ENCODE measurements around the gene SPEF2. TPM values are rescaled to one million over a fixed set of nuclear protein-coding genes. Genes with fewer than 3 reads are reported as not detected.

Gene SPEF2
- total and polyA plus RNA-seq, 2 experiments from 2014 or later, result 0.17 to 0.21 TPM

DNA sequence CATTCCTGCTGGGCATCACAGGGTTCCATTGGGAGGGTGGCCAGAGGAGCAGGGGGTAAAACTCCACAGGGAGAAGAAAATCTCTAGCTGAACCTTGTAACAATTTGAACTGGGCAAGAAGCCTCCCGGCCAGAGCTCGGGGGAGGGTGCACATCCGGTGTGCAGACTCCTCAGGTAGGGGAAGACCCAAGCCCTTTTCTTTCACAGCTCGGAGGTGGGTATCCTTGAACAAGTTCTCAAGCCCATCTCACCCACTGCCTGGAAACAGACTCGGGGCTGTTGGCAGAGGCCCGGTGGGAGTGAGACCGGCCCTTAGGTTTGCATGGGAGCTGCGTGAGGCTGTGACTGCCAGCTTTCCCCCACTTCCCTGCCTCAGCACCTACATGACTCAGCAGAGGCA is 127.5 kb downstream of the SPEF2 start:
- H3K79me2 ChIP-seq (replicated peaks; ENCODE audit: insufficient read depth), result no peaks in the 10 kb centered on the region
- peaks cover 13% of the 10 kb centered on the region; the same call in 1 of the 2 replicates for H3K4me1 ChIP-seq (ENCODE audit: insufficient read depth)
- Mint-ChIP-seq H3K27me3 (ENCODE audit: insufficient read depth, low read depth, poor library complexity) (peaks cover 48% of the 10 kb centered on the region), H3K36me3 (ENCODE audit: low read depth) (no peaks in the 10 kb centered on the region), H3K4me3 (no peak overlapping the region), H3K4me1 (peaks cover 23% of the 10 kb centered on the region), H3K27ac (no peak overlapping the region; the same call in 1 of the 2 replicates), H3K9me3 (no peaks in the 10 kb centered on the region; the same call in 2 of the 3 replicates)
- H3K27me3 ChIP-seq (ENCODE audit: insufficient read depth), result peaks cover 58% of the 10 kb centered on the region
- no peaks in the 10 kb centered on the region; the same call in 1 of the 2 replicates for H4K20me1 ChIP-seq (replicated peaks; ENCODE audit: insufficient read depth)
- TF ChIP-seq, protein P1, sequence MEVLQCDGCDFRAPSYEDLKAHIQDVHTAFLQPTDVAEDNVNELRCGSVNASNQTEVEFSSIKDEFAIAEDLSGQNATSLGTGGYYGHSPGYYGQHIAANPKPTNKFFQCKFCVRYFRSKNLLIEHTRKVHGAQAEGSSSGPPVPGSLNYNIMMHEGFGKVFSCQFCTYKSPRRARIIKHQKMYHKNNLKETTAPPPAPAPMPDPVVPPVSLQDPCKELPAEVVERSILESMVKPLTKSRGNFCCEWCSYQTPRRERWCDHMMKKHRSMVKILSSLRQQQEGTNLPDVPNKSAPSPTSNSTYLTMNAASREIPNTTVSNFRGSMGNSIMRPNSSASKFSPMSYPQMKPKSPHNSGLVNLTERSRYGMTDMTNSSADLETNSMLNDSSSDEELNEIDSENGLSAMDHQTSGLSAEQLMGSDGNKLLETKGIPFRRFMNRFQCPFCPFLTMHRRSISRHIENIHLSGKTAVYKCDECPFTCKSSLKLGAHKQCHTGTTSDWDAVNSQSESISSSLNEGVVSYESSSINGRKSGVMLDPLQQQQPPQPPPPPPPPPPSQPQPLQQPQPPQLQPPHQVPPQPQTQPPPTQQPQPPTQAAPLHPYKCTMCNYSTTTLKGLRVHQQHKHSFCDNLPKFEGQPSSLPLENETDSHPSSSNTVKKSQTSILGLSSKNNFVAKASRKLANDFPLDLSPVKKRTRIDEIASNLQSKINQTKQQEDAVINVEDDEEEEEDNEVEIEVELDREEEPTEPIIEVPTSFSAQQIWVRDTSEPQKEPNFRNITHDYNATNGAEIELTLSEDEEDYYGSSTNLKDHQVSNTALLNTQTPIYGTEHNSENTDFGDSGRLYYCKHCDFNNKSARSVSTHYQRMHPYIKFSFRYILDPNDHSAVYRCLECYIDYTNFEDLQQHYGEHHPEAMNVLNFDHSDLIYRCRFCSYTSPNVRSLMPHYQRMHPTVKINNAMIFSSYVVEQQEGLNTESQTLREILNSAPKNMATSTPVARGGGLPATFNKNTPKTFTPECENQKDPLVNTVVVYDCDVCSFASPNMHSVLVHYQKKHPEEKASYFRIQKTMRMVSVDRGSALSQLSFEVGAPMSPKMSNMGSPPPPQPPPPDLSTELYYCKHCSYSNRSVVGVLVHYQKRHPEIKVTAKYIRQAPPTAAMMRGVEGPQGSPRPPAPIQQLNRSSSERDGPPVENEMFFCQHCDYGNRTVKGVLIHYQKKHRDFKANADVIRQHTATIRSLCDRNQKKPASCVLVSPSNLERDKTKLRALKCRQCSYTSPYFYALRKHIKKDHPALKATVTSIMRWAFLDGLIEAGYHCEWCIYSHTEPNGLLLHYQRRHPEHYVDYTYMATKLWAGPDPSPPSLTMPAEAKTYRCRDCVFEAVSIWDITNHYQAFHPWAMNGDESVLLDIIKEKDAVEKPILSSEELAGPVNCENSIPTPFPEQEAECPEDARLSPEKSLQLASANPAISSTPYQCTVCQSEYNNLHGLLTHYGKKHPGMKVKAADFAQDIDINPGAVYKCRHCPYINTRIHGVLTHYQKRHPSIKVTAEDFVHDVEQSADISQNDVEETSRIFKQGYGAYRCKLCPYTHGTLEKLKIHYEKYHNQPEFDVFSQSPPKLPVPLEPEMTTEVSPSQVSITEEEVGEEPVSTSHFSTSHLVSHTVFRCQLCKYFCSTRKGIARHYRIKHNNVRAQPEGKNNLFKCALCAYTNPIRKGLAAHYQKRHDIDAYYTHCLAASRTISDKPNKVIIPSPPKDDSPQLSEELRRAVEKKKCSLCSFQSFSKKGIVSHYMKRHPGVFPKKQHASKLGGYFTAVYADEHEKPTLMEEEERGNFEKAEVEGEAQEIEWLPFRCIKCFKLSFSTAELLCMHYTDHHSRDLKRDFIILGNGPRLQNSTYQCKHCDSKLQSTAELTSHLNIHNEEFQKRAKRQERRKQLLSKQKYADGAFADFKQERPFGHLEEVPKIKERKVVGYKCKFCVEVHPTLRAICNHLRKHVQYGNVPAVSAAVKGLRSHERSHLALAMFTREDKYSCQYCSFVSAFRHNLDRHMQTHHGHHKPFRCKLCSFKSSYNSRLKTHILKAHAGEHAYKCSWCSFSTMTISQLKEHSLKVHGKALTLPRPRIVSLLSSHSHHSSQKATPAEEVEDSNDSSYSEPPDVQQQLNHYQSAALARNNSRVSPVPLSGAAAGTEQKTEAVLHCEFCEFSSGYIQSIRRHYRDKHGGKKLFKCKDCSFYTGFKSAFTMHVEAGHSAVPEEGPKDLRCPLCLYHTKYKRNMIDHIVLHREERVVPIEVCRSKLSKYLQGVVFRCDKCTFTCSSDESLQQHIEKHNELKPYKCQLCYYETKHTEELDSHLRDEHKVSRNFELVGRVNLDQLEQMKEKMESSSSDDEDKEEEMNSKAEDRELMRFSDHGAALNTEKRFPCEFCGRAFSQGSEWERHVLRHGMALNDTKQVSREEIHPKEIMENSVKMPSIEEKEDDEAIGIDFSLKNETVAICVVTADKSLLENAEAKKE (CRISPR knock-in tag; IDR thresholded peaks at IDR 0.05), result no peak
- TF ChIP-seq, protein P2, sequence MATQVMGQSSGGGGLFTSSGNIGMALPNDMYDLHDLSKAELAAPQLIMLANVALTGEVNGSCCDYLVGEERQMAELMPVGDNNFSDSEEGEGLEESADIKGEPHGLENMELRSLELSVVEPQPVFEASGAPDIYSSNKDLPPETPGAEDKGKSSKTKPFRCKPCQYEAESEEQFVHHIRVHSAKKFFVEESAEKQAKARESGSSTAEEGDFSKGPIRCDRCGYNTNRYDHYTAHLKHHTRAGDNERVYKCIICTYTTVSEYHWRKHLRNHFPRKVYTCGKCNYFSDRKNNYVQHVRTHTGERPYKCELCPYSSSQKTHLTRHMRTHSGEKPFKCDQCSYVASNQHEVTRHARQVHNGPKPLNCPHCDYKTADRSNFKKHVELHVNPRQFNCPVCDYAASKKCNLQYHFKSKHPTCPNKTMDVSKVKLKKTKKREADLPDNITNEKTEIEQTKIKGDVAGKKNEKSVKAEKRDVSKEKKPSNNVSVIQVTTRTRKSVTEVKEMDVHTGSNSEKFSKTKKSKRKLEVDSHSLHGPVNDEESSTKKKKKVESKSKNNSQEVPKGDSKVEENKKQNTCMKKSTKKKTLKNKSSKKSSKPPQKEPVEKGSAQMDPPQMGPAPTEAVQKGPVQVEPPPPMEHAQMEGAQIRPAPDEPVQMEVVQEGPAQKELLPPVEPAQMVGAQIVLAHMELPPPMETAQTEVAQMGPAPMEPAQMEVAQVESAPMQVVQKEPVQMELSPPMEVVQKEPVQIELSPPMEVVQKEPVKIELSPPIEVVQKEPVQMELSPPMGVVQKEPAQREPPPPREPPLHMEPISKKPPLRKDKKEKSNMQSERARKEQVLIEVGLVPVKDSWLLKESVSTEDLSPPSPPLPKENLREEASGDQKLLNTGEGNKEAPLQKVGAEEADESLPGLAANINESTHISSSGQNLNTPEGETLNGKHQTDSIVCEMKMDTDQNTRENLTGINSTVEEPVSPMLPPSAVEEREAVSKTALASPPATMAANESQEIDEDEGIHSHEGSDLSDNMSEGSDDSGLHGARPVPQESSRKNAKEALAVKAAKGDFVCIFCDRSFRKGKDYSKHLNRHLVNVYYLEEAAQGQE (IDR thresholded peaks at IDR 0.05; ENCODE audit: unreplicated experiment), result no peak
- TF ChIP-seq NANOG (IDR thresholded peaks at IDR 0.05; ENCODE audit: borderline replicate concordance), result no peak
- TF ChIP-seq ZNF114 (CRISPR knock-in tag; IDR thresholded peaks at IDR 0.05), result no peak
- TF ChIP-seq, protein P3, sequence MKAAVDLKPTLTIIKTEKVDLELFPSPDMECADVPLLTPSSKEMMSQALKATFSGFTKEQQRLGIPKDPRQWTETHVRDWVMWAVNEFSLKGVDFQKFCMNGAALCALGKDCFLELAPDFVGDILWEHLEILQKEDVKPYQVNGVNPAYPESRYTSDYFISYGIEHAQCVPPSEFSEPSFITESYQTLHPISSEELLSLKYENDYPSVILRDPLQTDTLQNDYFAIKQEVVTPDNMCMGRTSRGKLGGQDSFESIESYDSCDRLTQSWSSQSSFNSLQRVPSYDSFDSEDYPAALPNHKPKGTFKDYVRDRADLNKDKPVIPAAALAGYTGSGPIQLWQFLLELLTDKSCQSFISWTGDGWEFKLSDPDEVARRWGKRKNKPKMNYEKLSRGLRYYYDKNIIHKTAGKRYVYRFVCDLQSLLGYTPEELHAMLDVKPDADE (IDR thresholded peaks at IDR 0.05), result no peak
- H3F3A ChIP-seq (replicated peaks; ENCODE audit: low read depth), result no peaks in the 10 kb centered on the region
- H3K27ac ChIP-seq (ENCODE audit: low read depth), result no peak overlapping the region
- H3K4me3 ChIP-seq, result no peak overlapping the region
- H3K4me2 ChIP-seq, result no peak overlapping the region
- no peaks in the 10 kb centered on the region for H3K36me3 ChIP-seq (ENCODE audit: insufficient read depth)
- DNase-seq (ENCODE audit: low spot score) (peak; percentile 15), ATAC-seq (peak; percentile 56)
- no peaks in the 10 kb centered on the region for H3K9me2 ChIP-seq (ENCODE audit: insufficient read depth)
- H2AFZ ChIP-seq, result peak overlapping the region; percentile 56; the same call in 1 of the 2 replicates
